Hepatocyte (in vitro differentiated cells): ENCODE measurements around the gene RHOT2.

ENCODE experiments used
- EZH2 ChIP-seq: fragments of 200-600 bp; sonication (generic); IDR thresholded peaks from 2 replicates; pipeline ENCODE4 v1.6.1; 2016; ENCODE audit warnings: antibody characterized with exemption, mild to moderate bottlenecking, borderline replicate concordance
- TF ChIP-seq, protein P1 (sequence below): fragments of 200-600 bp; sonication (generic); IDR thresholded peaks from 2 replicates; pipeline ENCODE4 v1.5.1; 2016; ENCODE audit warnings: antibody characterized with exemption, mild to moderate bottlenecking; ENCODE audit not compliant: poor library complexity

DNA sequence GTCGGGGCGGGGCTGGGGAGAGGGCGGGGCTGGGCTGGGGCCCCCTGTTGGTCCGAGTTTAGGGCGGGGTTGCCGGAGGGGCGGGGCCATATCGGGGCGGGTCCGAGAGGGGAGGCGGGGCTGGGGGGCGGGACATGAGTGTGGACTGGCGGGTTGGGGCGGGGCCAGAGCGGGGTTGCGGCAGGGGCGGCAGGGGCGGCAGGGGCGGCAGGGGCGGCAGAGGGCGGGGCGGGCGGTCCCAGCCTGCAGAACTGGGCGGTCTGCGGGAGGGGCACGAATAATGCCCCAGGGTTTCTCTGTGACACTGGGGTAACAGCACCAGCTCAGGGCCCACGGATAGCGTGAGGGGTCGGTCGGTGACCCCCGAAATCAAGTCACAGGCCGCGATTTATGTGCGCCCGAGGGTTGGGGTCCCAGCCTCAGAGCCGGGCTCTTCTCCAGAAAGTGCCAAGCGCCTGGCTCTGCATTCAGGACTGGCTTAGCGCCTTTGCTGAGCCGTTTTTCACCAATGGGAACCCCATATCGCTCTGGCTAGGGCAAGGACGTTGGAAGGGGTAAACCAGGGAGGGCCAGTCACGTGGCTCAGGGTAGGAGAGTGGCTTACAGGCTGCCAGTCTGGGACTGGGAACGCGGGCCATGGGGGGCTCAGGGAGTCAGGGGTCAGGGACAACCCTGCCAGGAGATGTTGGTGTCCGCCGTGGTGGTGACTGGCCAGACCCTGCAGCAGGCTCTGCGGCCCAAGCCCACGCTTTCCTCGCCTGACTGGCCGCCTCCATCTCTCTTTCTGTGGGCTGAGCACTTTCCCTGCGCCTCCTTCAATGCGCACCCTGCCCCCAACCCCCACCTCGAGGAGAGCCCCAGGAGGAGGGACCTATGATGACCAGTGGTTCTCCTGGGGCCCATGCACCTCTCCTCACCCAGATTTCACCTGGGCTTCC is 30.6 kb upstream of the RHOT2 start:
- TF ChIP-seq, protein P1, sequence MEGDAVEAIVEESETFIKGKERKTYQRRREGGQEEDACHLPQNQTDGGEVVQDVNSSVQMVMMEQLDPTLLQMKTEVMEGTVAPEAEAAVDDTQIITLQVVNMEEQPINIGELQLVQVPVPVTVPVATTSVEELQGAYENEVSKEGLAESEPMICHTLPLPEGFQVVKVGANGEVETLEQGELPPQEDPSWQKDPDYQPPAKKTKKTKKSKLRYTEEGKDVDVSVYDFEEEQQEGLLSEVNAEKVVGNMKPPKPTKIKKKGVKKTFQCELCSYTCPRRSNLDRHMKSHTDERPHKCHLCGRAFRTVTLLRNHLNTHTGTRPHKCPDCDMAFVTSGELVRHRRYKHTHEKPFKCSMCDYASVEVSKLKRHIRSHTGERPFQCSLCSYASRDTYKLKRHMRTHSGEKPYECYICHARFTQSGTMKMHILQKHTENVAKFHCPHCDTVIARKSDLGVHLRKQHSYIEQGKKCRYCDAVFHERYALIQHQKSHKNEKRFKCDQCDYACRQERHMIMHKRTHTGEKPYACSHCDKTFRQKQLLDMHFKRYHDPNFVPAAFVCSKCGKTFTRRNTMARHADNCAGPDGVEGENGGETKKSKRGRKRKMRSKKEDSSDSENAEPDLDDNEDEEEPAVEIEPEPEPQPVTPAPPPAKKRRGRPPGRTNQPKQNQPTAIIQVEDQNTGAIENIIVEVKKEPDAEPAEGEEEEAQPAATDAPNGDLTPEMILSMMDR = no peak
- no peak for TF ChIP-seq EZH2
